ENCODE measurements around the gene F2RL3. TPM values are rescaled to one million over a fixed set of nuclear protein-coding genes. Genes with fewer than 3 reads are reported as not detected.
A peak's percentile ranks its signal among the peaks of the same experiment; 100 is the strongest.

F2RL3 gene
- total RNA-seq, 6 experiments from 2014 or later = 0.07 to 0.62 (median 0.28) TPM

DNA sequence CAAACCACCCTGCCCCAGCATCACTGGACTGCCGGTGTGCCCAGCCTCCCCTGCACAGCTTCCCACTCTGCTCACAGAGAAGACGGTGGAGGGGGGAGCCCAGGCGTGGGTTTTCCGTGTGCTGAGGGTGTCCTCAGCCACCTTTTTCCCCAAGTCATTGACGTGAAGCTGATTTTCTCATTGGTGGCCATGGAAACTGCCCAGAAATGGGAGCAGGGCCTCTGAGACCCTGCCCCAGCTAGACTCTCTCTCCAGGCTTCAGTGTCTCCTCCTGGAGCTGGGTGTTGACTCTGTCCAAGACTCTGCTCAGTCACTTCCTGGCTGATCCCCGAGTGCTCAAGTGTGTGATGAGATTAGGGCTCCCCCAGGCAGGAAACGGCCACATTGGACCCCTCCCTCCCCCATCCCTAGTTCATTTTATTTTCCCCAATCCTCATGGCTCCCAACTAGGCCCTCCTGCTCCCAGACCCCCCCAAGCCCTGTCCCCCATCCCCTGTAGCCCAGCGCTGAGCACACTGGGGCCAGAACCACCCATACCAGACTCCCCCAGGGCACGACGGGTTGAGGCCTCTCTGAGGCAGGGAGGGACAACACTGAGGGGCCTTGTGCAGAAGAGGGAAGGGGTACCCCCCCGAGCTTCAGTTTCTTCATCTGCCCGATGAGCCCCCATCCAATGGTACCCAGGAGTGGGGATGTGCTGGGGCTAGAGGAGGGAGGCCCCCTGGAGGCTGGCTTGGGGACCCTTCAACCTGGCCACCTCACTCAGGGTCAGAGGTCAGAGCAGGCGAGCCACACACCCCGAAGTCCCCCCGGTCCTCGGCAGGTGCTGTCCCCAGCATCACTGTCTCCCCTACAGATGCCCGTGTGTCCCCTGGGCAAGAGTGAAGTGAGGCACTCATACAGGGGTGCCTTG lies 1.2 kb upstream of the F2RL3 start:
- ATAC-seq = peak in 3 of 4 donors; percentile 13 to 36 (median 24)
- Histone ChIP-seq H3K27ac (peak overlapping the region in 2 of 3 donors; percentile 5 to 16), H3K36me3 (no peaks in the 10 kb centered on the region), H3K4me3 (no peak overlapping the region), H3K27me3 (no peaks in the 10 kb centered on the region), H3K9me3 (peaks cover 0 to 2% (median 0%) of the 10 kb centered on the region in 4 donors), H3K4me1 (no peaks in the 10 kb centered on the region)
- intact Hi-C loops (cut with DNase I) = no loop called here
- TF ChIP-seq, protein P1, sequence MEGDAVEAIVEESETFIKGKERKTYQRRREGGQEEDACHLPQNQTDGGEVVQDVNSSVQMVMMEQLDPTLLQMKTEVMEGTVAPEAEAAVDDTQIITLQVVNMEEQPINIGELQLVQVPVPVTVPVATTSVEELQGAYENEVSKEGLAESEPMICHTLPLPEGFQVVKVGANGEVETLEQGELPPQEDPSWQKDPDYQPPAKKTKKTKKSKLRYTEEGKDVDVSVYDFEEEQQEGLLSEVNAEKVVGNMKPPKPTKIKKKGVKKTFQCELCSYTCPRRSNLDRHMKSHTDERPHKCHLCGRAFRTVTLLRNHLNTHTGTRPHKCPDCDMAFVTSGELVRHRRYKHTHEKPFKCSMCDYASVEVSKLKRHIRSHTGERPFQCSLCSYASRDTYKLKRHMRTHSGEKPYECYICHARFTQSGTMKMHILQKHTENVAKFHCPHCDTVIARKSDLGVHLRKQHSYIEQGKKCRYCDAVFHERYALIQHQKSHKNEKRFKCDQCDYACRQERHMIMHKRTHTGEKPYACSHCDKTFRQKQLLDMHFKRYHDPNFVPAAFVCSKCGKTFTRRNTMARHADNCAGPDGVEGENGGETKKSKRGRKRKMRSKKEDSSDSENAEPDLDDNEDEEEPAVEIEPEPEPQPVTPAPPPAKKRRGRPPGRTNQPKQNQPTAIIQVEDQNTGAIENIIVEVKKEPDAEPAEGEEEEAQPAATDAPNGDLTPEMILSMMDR (IDR thresholded peaks at IDR 0.05) = no peak
- no peak for TF ChIP-seq POLR2A (IDR thresholded peaks at IDR 0.05)
- 16% methylated on average over 2 of the region's 17 CpGs for whole genome bisulfite sequencing (ENCODE audit: insufficient coverage, low coverage, low lambda C conversion rate, missing lambda C conversion rate)
- no peak for DNase-seq

DNA sequence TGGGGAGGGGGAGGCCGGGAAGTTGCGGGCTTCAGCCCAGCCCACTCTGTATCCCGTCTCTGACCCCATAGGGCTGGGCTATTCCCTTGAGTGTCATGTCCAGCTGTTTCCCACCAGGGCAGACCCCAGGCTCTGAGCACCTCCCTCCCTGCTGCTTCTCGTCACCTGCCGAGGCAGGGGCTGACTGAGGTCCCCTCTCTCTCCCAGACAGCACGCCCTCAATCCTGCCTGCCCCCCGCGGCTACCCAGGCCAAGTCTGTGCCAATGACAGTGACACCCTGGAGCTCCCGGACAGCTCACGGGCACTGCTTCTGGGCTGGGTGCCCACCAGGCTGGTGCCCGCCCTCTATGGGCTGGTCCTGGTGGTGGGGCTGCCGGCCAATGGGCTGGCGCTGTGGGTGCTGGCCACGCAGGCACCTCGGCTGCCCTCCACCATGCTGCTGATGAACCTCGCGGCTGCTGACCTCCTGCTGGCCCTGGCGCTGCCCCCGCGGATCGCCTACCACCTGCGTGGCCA lies 625 bp downstream of the F2RL3 start:
- Histone ChIP-seq H3K36me3 (no peaks in the 10 kb centered on the region), H3K27ac (no peak overlapping the region), H3K4me3 (no peak overlapping the region), H3K9me3 (no peaks in the 10 kb centered on the region), H3K27me3 (no peaks in the 10 kb centered on the region), H3K4me1 (no peaks in the 10 kb centered on the region)
- 60% methylated on average over 1 of the region's 22 CpGs for WGBS (ENCODE audit: insufficient coverage, low coverage, low lambda C conversion rate, missing lambda C conversion rate)
- DNase-seq (no peak), ATAC-seq (no peak)
- intact Hi-C loops (cut with DNase I) = no loop called here
- TF ChIP-seq, protein P1 (IDR thresholded peaks at IDR 0.05) = no peak
- no peak for TF ChIP-seq POLR2A (IDR thresholded peaks at IDR 0.05)

DNA sequence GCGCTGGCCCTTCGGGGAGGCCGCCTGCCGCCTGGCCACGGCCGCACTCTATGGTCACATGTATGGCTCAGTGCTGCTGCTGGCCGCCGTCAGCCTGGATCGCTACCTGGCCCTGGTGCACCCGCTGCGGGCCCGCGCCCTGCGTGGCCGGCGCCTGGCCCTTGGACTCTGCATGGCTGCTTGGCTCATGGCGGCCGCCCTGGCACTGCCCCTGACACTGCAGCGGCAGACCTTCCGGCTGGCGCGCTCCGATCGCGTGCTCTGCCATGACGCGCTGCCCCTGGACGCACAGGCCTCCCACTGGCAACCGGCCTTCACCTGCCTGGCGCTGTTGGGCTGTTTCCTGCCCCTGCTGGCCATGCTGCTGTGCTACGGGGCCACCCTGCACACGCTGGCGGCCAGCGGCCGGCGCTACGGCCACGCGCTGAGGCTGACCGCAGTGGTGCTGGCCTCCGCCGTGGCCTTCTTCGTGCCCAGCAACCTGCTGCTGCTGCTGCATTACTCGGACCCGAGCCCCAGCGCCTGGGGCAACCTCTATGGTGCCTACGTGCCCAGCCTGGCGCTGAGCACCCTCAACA lies 1.2 kb downstream of the F2RL3 start:
- no peak overlapping the region for H3K4me3 ChIP-seq
- WGBS (ENCODE audit: insufficient coverage, low coverage, low lambda C conversion rate, missing lambda C conversion rate) = no CpG with 5 or more reads among the region's 48 CpGs
- no peaks in the 10 kb centered on the region for H3K36me3 ChIP-seq
- DNase-seq (no peak), ATAC-seq (no peak)
- no peaks in the 10 kb centered on the region for H3K27me3 ChIP-seq
- no peaks in the 10 kb centered on the region for H3K4me1 ChIP-seq
- no peak for TF ChIP-seq POLR2A (IDR thresholded peaks at IDR 0.05)
- TF ChIP-seq, protein P1 (IDR thresholded peaks at IDR 0.05) = no peak
- no peak overlapping the region for H3K27ac ChIP-seq
- no peaks in the 10 kb centered on the region for H3K9me3 ChIP-seq
- intact Hi-C loops (cut with DNase I) = no loop called here

DNA sequence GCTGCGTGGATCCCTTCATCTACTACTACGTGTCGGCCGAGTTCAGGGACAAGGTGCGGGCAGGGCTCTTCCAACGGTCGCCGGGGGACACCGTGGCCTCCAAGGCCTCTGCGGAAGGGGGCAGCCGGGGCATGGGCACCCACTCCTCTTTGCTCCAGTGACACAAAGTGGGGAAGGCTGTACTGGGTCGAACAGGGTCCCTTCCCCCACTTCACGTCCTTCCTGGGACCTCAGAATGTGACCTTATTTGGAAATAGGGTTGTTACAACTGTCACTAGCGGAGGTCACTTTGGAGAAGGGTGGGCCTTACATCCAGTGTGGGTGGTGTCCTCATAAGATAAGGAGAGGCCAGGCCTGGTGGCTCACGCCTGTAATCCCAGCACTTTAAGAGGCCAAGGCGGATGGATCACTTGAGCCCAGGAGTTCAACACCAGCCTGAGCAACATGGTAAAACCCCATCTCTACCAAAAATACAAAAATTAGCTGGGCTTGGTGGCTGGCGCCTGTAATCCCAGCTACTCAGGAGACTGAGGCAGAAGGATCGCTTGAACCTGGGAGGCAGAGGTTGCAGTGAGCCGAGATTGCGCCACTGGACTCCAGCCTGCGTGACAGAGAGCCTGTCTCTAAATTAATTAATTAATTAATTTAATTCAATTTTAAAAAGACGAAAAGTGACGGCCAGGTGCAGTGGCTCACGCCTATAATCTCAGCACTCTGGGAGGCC lies 1.8 kb downstream of the F2RL3 start:
- Histone ChIP-seq H3K4me3 (no peak overlapping the region), H3K4me1 (no peaks in the 10 kb centered on the region), H3K36me3 (no peaks in the 10 kb centered on the region), H3K9me3 (no peaks in the 10 kb centered on the region), H3K27ac (no peak overlapping the region), H3K27me3 (no peaks in the 10 kb centered on the region)
- 75% methylated on average over 12 of the region's 24 CpGs for WGBS (ENCODE audit: insufficient coverage, low coverage, low lambda C conversion rate, missing lambda C conversion rate)
- DNase-seq = no peak
- intact Hi-C loops (cut with DNase I) = no loop called here
- TF ChIP-seq, protein P1 (IDR thresholded peaks at IDR 0.05) = no peak
- no peak for TF ChIP-seq POLR2A (IDR thresholded peaks at IDR 0.05)
- ATAC-seq = no peak
